Psoas muscle (tissue), 8 donors: ENCODE data around the gene CBFA2T3. TPM values are rescaled to one million over a fixed set of nuclear protein-coding genes. Genes with fewer than 3 reads are reported as not detected.

Experiments
- ATAC-seq, 4 donors: fragments of 200-7000 bp; cut with Tn5 transposase; one replicate each; pipeline ENCODE4 v1.9.1; 2020; ENCODE audit warnings: moderate library complexity in 3 of 4, mild to moderate bottlenecking in 2 of 4
- DNase-seq, 2 donors: peaks; one replicate each; pipeline ENCODE4 v3.0.0-alpha.2; 2020
- H3K27ac ChIP-seq: fragments of 200-600 bp; one replicate; pipeline ENCODE4 v1.8.0; 2022
- H3K27me3 ChIP-seq, 3 donors: fragments of 200-600 bp in 1 of 3; one replicate each; pipeline versions ENCODE4 v1.6.1 to v1.8.0; 2013 to 2022; ENCODE audit warnings: low read length in 2 of 3, mild to moderate bottlenecking in 2 of 3, moderate library complexity in 1 of 3; ENCODE audit not compliant: insufficient read depth in 3 of 3
- H3K36me3 ChIP-seq, 2 donors: fragments of 200-600 bp in 1 of 2; one replicate each; pipeline versions ENCODE4 v1.6.1 to v1.8.0; 2013 to 2022; ENCODE audit warnings: low read depth in 1 of 2, mild to moderate bottlenecking in 1 of 2, moderate library complexity in 1 of 2; ENCODE audit not compliant: insufficient read depth in 1 of 2
- H3K4me1 ChIP-seq: fragments of 200-600 bp; one replicate; pipeline ENCODE4 v1.8.0; 2022
- H3K4me3 ChIP-seq: fragments of 200-600 bp; one replicate; pipeline ENCODE4 v1.8.0; 2022; ENCODE audit warnings: mild to moderate bottlenecking
- H3K9me3 ChIP-seq: fragments of 200-600 bp; one replicate; pipeline ENCODE4 v1.8.0; 2022
- WGBS, 3 donors: extraction: QIAGEN DNeasy Blood & Tissue Kit; methylation state at CpG; one replicate each; pipeline versions ENCODE4 v1.1.6 to v1.1.7; 2013; 5-methylcytosine and 5-hydroxymethylcytosine counted together
- intact Hi-C, 2 donors: fragments of 100-400 bp; cut with DNase I; formaldehyde crosslinking; loops; one replicate each; pipeline versions ENCODE4 v1.11.0 to v1.14.2; 2022
- polyA plus RNA-seq, 3 donors: library from polyadenylated mRNA; stranded (reverse); fragments of 200-250 nt; gene quantifications; one replicate each; pipeline ENCODE4 v1.2.3, GENCODE V29; 2013
- total RNA-seq, 4 donors: library from RNA; stranded (reverse); fragmentation: NEBNext Ultra II Directional in 2 of 4; extraction: Animal tissue kit (Norgen Biotek cat#: 25700) in 2 of 4; gene quantifications; one replicate each; pipeline versions ENCODE4 v1.2.1 to v1.2.4, GENCODE V29; 2021 to 2023
- TF ChIP-seq, protein P1 (sequence below): fragments of 200-600 bp; IDR thresholded peaks from one replicate; pipeline ENCODE4 v1.8.0; 2022; ENCODE audit warnings: antibody characterized with exemption
- donor health status: healthy with polysubstance abuse.
- donor health status: DM: no; HTN: no; CAD: no; lungs with moderate emphysema.
- donor health status: Bipolar disorder and iron deficiency.
- donor health status: healthy.
- donor health status: DM: yes; HTN: yes; CAD: no.
- donor health status: DM: no; HTN: no; CAD: no.
- donor health status: DM: no; HTN: no; CAD: no.
- donor health status: DM: yes; HTN: yes; CAD: no.

CBFA2T3 gene
- total and polyA plus RNA-seq, 7 donors = 2.6 to 15.0 (median 6.0) TPM

- Histone ChIP-seq H3K27ac (peak overlapping the region; percentile 71), H3K4me1 (peaks cover 54% of the 10 kb centered on the region), H3K4me3 (peak overlapping the region; percentile 23), H3K9me3 (no peaks in the 10 kb centered on the region), H3K27me3 (no peaks in the 10 kb centered on the region), H3K36me3 (peaks cover 0 to 31% of the 10 kb centered on the region in 2 donors)
- TF ChIP-seq, protein P1, sequence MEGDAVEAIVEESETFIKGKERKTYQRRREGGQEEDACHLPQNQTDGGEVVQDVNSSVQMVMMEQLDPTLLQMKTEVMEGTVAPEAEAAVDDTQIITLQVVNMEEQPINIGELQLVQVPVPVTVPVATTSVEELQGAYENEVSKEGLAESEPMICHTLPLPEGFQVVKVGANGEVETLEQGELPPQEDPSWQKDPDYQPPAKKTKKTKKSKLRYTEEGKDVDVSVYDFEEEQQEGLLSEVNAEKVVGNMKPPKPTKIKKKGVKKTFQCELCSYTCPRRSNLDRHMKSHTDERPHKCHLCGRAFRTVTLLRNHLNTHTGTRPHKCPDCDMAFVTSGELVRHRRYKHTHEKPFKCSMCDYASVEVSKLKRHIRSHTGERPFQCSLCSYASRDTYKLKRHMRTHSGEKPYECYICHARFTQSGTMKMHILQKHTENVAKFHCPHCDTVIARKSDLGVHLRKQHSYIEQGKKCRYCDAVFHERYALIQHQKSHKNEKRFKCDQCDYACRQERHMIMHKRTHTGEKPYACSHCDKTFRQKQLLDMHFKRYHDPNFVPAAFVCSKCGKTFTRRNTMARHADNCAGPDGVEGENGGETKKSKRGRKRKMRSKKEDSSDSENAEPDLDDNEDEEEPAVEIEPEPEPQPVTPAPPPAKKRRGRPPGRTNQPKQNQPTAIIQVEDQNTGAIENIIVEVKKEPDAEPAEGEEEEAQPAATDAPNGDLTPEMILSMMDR = no peak
- intact Hi-C loops = no loop called here
- ATAC-seq (no peak), DNase-seq (no peak)
- 36 to 90% (median 60%) methylated on average over 24 to 28 of the region's 28 CpGs for WGBS, 3 donors
These were observed 91.2 kb downstream of the CBFA2T3 start for GRCh38 chr16:88885693-88886280.

- Histone ChIP-seq H3K4me1 (peaks cover 54% of the 10 kb centered on the region), H3K27ac (peak overlapping the region; percentile 97), H3K27me3 (no peaks in the 10 kb centered on the region), H3K9me3 (no peaks in the 10 kb centered on the region), H3K4me3 (peak overlapping the region; percentile 60), H3K36me3 (peaks cover 0 to 33% of the 10 kb centered on the region in 2 donors)
- DNase-seq = no peak
- no peak for ATAC-seq
- intact Hi-C loops = no loop called here
- TF ChIP-seq, protein P1 = no peak
- WGBS, 3 donors = 79 to 93% (median 88%) methylated on average over 38 to 39 of the region's 39 CpGs
These were observed 92.3 kb downstream of the CBFA2T3 start for GRCh38 chr16:88884569-88885271.

- Histone ChIP-seq H3K27ac (peak overlapping the region; percentile 97), H3K27me3 (no peaks in the 10 kb centered on the region), H3K4me1 (peaks cover 54% of the 10 kb centered on the region), H3K9me3 (no peaks in the 10 kb centered on the region), H3K4me3 (peak overlapping the region; percentile 60), H3K36me3 (peaks cover 0 to 40% of the 10 kb centered on the region in 2 donors)
- DNase-seq = peak; percentile 66 to 86
- TF ChIP-seq, protein P1 = no peak
- WGBS, 3 donors = 22 to 31% (median 28%) methylated on average over 11 of the region's 11 CpGs
- intact Hi-C loops = loop anchor here in 1 of 2 donors (1.0 kb wide), 1 partner anchor 19 kb away; no protein-coding TSS in a partner anchor
- peak; percentile 74 to 88 (median 80) for ATAC-seq
These were observed 93.1 kb downstream of the CBFA2T3 start for GRCh38 chr16:88883946-88884345.

DNA sequence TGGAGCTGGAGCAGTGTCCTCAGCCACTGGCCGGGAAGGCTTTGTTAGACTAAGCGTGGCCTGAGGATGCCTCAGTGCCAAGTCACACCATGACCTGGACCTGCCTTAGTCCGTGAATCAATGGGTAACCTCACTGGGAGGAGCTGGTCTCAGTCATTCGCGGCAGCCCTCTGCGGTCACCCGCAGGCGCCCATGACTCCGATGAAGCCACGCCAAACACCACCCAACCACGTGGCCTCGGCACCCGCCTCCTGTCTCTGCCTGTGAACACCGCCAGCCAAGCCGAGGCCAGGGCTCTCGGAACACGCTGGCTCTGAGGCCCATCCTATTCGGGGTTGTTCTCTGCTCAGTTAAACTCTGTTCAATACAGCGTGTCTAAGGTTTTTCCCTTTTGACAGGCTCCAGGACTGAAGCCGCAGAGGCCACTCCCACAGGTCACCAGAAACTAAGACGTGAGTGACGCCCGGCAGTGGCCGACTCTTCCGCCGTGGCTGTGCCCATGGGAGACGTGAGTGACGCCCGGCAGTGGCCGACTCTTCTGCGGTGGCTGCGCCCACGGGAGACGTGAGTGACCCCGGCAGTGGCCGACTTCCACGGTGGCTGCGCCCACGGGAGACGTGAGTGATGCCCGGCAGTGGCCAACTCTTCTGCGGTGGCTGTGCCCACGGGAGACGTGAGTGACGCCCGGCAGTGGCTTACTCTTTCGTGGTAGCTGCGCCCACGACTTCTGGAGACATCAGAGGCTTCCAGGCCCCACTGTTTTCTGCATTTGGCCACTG, 93.7 kb downstream of the CBFA2T3 start:
- H3K4me3 ChIP-seq = peak overlapping the region; percentile 60
- intact Hi-C loops = loop anchor here in 1 of 2 donors (1.0 kb wide), 1 partner anchor 20 kb away; no protein-coding TSS in a partner anchor
- DNase-seq = peak; percentile 64 to 84
- H3K27me3 ChIP-seq = no peaks in the 10 kb centered on the region
- H3K4me1 ChIP-seq = peaks cover 54% of the 10 kb centered on the region
- H3K27ac ChIP-seq = peak overlapping the region; percentile 97
- TF ChIP-seq, protein P1 = no peak
- peaks cover 0 to 47% of the 10 kb centered on the region in 2 donors for H3K36me3 ChIP-seq
- H3K9me3 ChIP-seq = no peaks in the 10 kb centered on the region
- whole genome bisulfite sequencing, 3 donors = 40 to 77% (median 47%) methylated on average over 49 of the region's 49 CpGs
- ATAC-seq = peak; percentile 74 to 81 (median 78)
